GM21381 (cell line): Measurements from ENCODE around the gene WWOX.

ENCODE experiments used
- ATAC-seq: cut with Tn5 transposase; IDR thresholded peaks from one replicate; pipeline ENCODE4 v1.9.1; 2021; ENCODE audit warnings: mild to moderate bottlenecking, moderate library complexity; ENCODE audit not compliant: unreplicated experiment

WWOX gene

GRCh38 chr16:78430281-78430680, 330.8 kb downstream of the WWOX start:
- no peak for ATAC-seq

DNA sequence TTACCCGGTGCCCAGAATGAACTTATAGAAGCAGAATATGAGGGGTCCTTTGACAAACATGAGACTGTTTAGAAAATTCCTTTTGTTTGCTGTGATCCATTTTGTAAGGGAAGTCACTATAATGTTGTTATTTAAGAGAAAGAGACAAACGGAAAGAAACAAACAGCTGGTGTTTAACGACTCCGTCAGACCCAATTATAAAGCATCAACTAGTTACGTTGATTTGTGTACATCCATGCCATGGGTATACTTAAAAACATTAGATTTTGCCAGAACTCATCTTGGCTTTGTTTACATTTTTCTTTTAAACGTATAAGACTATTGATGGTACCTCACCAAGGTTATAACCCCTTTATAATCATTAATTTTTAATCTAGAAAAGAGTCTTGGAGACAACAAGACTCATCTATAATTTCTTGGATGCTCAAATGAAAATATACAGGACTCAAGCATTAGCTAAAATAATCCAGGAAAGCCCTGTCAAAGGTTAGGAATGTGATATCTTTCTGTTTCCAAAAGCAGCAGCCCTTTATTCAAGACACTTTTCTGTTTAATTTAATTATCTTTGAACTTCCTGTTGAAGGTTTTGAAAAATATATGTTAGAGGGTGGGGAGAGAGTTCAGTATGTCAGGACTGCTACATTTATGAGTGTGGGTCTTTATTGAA, 331.7 kb downstream of the WWOX start:
- no peak for ATAC-seq

DNA sequence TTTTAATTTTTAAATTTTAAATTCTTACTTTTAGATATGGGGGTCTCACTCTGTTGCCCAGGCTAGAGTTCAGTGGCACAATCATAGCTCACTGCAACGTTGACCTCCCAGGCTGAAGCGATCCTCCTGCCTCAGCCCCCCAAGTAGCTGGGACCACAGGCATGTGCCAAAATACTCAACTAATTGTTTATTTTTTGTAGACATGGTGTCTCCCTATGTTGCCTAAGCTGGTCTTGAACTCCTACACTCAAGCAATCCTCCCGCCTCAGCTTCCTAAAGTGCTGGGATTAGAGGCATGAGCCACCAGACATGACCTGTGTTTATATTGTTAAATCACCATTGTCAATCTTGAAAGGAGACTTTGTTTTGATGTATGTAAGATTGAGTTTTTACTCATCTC, 332.2 kb downstream of the WWOX start:
- ATAC-seq: no peak

DNA sequence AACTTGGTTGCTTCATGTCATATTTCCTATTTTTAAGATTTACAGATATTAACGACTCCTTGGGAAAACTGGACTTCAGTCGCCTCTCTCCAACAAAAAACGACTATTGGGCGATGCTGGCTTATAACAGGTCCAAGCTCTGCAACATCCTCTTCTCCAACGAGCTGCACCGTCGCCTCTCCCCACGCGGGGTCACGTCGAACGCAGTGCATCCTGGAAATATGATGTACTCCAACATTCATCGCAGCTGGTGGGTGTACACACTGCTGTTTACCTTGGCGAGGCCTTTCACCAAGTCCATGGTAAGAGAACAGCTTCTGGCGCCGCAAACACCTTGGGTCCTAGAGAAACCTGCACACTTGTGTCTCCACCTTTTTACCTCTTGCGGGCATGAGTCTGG, 333.0 kb downstream of the WWOX start:
- no peak for ATAC-seq

DNA sequence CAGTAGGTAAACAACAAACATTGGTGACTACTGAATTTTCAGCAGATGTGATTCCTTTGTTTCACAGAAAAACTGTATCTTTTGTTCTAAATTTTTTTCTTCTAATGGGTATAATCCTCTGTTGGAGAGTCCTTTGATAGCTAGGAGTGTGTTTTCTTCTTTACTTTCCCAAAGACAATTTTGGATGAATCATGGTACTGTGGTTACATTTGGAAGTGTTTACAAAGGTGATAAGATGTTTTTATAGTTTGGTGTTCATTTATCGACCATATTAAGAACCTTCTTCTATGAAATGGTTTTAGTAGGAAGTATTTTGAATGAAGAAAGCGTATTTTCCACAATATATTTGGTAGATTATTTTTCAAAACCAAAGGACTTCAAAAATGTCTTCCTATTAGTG, 333.7 kb downstream of the WWOX start:
- no peak for ATAC-seq

DNA sequence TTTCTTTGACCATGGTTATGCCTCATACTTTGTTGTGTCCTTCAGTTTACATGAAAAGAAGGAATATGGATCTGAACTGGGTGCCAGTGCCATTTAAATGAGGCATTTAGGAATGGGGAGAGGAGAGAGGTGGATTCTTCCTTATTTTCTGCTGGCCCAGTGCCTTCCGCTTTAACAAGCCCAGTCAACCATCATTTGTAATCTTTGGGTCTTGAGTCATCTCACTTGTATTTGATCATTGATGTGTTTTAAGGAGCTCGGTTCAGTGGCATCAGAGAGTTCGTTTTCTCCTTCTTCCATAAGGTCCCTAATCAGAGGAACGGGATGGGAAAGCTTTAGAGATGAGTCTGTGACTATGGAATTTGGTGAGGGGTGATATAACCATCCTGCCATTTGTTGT, 334.9 kb downstream of the WWOX start:
- no peak for ATAC-seq

- ATAC-seq: no peak
These were observed 335.8 kb downstream of the WWOX start for GRCh38 chr16:78435260-78435659.

- no peak for ATAC-seq
These were observed 336.6 kb downstream of the WWOX start for GRCh38 chr16:78436023-78436422.

DNA sequence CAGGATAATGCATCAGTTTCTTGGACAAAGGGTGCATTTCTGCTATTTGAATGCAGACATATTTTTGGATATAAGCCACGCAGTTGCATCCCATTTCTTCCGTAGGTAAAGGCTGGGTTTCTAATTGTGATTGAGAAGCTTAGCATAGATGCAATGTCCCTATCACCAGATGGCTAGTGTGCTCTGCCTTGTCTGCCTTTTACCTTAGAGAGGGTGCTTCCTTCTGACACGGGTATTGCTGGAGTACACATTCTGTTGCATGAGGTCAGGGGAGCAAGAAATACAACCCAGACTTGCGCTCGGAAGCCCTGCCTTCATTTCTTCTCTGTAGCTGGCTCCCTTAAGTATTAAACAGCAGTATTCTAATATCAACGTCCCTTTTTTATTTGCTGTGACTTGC, 337.4 kb downstream of the WWOX start:
- no peak for ATAC-seq

DNA sequence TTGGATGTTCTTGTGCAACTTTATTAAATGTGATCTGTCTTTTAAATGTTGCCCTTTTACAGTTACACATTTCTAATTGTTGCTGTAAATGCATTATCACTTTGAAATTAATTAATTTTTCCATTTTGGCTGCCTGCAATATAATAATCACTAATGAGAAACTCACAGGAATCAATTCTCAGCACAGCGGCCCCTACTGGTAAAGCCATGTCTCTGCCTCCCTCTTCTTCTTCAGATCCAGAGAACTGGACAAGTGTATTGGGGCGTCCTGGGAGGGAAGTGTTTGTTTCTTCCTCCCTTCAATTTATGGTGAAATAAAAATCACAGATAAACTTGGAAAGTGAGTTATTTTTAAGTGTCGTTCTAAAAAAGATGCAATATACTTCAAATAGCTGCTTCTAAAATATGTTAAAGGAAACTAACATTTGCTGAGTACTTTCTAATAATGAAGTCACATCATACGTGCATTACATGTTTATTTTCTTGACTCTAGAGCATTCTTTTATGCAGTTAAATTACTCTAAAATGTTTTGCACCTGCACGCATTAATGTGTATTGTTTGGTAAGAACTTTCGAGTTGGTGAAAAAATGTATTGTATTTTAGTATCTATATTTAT, 338.0 kb downstream of the WWOX start:
- no peak for ATAC-seq

DNA sequence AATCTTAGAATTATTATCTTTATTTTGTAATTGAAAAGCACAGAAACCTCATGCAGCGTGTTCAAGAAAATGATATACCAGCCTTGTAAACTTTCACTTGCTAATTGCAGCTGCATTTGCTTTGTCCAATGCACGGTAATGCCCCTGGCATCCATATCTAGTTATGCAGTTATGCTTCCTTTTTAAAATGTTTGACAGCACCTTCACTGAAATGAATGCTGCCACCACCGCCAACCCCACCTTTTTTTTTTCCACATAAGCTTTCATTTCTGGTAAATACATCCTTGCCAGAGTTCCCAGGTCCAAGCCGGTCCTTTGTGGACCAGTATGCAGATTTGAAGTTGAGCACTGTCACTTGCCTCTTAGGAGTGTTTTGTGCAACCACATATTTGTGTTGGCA, 338.8 kb downstream of the WWOX start:
- ATAC-seq: no peak

GRCh38 chr16:78438632-78439031, 339.2 kb downstream of the WWOX start:
- ATAC-seq: no peak

- ATAC-seq: no peak
These were observed 340.2 kb downstream of the WWOX start for GRCh38 chr16:78439646-78440045.

DNA sequence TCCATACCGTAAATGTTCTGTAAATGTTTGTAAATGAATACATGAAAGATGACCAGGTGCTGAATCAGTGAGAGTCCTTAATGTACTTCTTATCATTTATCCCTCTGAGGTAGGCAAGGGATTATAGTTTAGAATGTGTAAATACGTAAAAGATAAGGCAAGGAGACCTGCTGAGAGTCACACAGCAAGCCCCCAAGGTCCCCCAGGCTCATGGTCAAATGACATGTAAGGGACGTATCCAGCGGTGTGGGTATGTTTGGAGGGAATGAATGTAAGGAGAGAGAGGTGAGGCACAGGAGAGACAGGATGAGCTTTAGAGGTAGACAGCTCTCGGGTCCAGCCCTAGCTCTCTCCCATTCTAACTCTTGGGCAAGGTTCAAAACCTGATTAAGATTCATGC, 341.8 kb downstream of the WWOX start:
- ATAC-seq: no peak

DNA sequence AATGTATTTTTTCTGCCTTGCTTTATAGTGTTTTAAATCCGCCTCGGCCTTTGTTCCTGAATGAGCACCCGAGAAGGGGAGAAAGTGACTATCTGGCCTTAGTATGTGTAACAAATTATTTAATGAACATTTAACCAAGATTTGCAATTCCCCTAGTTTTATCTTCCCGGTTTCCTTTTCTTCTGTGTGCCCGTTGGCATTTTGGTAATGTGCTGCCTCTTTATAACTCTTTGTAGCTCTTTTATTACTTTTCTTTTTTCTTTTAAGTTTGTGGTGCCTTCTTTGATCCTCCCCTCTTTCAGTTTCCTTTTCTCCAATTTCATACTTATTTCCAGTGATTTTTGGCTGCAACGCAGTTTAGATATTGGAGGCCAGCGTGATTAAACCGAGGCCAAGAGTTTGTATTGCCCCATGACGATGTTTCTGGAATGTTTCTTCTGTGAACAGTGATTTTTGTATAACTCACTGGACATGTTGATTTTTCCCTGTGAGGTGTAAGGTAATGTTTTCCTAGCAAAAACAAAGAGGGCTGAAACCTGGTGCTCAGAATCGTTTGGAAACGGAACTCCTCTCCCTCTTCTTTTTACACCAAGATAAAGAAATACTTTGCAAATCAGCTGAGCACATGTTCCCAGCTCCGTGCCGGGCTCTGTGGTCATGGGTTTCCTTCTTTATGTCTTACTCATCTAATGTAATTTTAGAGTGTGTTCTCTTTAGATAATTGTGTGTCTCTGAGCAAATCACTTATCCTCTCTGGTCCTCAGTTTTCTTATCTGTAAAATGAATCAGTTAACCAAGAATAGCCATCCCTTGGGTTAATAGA, 344.3 kb downstream of the WWOX start:
- ATAC-seq: no peak

GRCh38 chr16:78445818-78446217, 346.4 kb downstream of the WWOX start:
- no peak for ATAC-seq

- no peak for ATAC-seq
These were observed 347.0 kb downstream of the WWOX start for GRCh38 chr16:78446486-78446885.

- no peak for ATAC-seq
These were observed 347.6 kb downstream of the WWOX start for GRCh38 chr16:78446992-78447563.

DNA sequence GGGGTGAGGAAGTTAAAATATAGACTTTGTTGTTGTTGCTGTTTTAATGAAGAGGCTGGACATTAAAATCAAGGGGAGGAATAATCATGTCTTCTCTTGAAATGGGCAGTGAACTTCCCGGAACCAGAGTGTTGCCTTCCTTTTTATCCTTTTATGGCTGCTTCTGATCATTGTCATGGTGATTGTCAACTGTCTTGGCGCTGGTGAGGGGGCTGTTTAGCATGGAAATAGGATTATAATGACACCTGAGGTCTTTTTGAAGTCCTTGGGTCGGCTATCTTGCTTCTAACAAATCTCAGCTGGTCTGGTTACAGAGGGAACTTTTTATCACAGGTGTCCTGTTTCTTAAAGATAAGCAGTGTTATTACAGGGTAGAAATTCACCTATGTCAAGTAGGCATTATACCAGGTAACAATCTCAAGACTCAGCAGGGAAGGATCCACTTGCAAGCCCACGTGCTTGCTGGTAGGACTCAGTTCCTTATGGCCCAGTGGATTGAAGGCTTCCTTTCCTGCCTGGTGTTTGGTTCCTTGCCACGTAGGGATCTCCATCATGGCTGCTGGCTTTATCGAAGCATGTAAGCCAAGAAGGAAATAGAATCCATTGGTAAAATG, 349.3 kb downstream of the WWOX start:
- ATAC-seq: no peak

DNA sequence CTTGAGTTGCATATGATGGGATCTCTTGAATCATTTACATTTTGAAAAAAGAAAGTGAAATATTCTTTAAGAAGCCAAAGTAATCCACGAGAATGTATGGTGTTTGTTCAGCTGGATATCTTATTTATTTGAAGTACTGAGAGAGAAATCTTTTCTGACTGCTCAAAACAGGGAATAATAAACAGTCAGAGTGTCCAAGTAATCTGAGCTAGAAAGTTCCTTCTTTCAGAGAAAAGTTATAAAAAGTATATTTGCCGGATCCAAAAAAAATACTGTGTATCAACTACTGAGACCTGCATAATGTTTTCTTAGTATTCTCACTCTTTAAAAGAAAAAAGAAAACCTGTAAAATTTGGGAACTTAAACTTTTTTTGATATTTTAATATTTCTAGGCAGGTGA, 350.8 kb downstream of the WWOX start:
- no peak for ATAC-seq

DNA sequence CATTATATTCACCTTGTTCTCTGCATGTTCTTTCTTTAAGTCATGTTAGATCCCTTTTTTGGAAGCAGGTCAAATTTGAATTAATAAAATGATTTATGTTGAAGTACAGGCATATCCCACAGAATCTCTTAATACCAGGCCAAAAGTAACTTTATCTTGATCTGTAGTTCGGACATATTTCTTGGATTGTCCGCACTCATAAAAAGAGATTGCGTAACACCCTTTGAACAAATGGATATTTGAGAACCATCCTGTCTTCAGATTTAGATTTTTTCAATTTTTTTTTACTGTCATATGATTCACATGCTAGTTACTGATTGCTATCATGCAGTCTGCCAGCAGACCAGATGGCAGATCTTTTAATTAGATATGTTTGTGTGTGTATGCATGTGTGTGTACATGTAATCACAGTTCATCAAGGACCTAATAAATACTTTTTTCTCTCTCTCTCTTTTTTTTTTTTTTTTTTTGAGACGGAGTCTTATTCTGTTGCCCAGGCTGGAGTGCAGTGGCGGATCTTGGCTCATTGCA, 352.6 kb downstream of the WWOX start:
- ATAC-seq: no peak
